H1 (cell line): ENCODE data around the gene SULT2B1. TPM values are rescaled to one million over a fixed set of nuclear protein-coding genes. Genes with fewer than 3 reads are reported as not detected.

ENCODE experiments used
- CTCF ChIA-PET: fragments of 300-600 bp; sonication (Branson Sonifier 250); formaldehyde crosslinking; loops from one replicate; lab custom pipeline; 2021; ENCODE audit not compliant: partially characterized antibody; lab: Charles Lee
- POLR2A ChIA-PET: fragments of 300-600 bp; sonication (Branson Sonifier 250); formaldehyde crosslinking; loops from one replicate; lab custom pipeline; 2021; ENCODE audit warnings: inconsistent platforms; ENCODE audit not compliant: partially characterized antibody; lab: Charles Lee
- DNase-seq, 2 experiments: peaks; one replicate each; pipeline versions ENCODE4 v3.0.0 to v3.0.0-alpha.2; 2010 to 2022; ENCODE audit warnings: low spot score in 2 of 2, low read depth in 1 of 2, mixed read lengths in 1 of 2
- FAIRE-seq: peaks from 2 replicates; lab custom pipeline; 2011; peaks lifted over from hg19 to GRCh38; lab: Jason Lieb, UNC
- H2AFZ ChIP-seq: 2 replicates; pipeline ENCODE4 v1.8.1; 2012; ENCODE audit warnings: low read length, inconsistent platforms
- H2AK5ac ChIP-seq: 2 replicates; pipeline ENCODE4 v1.6.1; 2013; ENCODE audit warnings: low read depth, low read length
- H2BK120ac ChIP-seq: replicated peaks from 2 replicates; pipeline ENCODE3; 2013; ENCODE audit warnings: low read depth, low read length, inconsistent platforms
- H2BK12ac ChIP-seq: 2 replicates; pipeline ENCODE4 v1.6.1; 2013; ENCODE audit warnings: low read depth, low read length
- H2BK15ac ChIP-seq: 2 replicates; pipeline ENCODE4 v1.6.1; 2013; ENCODE audit warnings: low read length
- H2BK20ac ChIP-seq: 2 replicates; pipeline ENCODE4 v1.6.1; 2013; ENCODE audit warnings: low read length
- H2BK5ac ChIP-seq: 2 replicates; pipeline ENCODE4 v1.6.1; 2013; ENCODE audit warnings: low read depth, low read length
- H3K14ac ChIP-seq: 2 replicates; pipeline ENCODE4 v1.6.1; 2013; ENCODE audit warnings: inconsistent platforms; ENCODE audit not compliant: insufficient read length
- H3K18ac ChIP-seq: 2 replicates; pipeline ENCODE4 v1.6.1; 2013; ENCODE audit warnings: low read length; ENCODE audit errors: extremely low read depth
- H3K23ac ChIP-seq: 2 replicates; pipeline ENCODE4 v1.6.1; 2013; ENCODE audit warnings: inconsistent platforms; ENCODE audit not compliant: insufficient read length
- H3K23me2 ChIP-seq: 2 replicates; pipeline ENCODE4 v1.6.1; 2013; ENCODE audit warnings: low read depth, low read length
- H3K27ac ChIP-seq: 2 replicates; pipeline ENCODE4 v1.6.1; 2011; ENCODE audit warnings: low read depth, low read length, inconsistent platforms
- H3K27me3 ChIP-seq, 4 experiments: replicated peaks in 1 of 4; 1 replicate in 1 of 4; 2 replicates in 3 of 4; pipeline versions ENCODE4 v1.6.1 to v1.8.1; 2011 to 2013; ENCODE audit warnings: low read length in 3 of 4, mild to moderate bottlenecking in 3 of 4, inconsistent platforms in 2 of 4, mixed read lengths in 2 of 4, moderate library complexity in 1 of 4; ENCODE audit not compliant: control insufficient read depth in 3 of 4, insufficient read depth in 3 of 4; ENCODE audit errors: extremely low read depth in 1 of 4
- H3K36me3 ChIP-seq, 4 experiments: 2 replicates each; pipeline versions ENCODE4 v1.6.1 to v1.8.1; 2011 to 2013; ENCODE audit warnings: mild to moderate bottlenecking in 4 of 4, low read length in 3 of 4, moderate library complexity in 2 of 4, control low read depth in 1 of 4, inconsistent platforms in 1 of 4; ENCODE audit not compliant: insufficient read depth in 4 of 4, control insufficient read depth in 2 of 4
- H3K4ac ChIP-seq: replicated peaks from 2 replicates; pipeline ENCODE3; 2013; ENCODE audit warnings: low read length, low read depth, mixed read lengths, inconsistent platforms; ENCODE audit not compliant: insufficient read length
- H3K4me1 ChIP-seq, 4 experiments: replicated peaks in 1 of 4; 1 replicate in 1 of 4; 2 replicates in 3 of 4; pipeline versions ENCODE4 v1.6.1 to v1.8.1; 2011 to 2013; ENCODE audit warnings: low read length in 3 of 4, inconsistent platforms in 2 of 4, mixed read lengths in 1 of 4; ENCODE audit not compliant: insufficient read depth in 4 of 4, control insufficient read depth in 3 of 4
- H3K4me2 ChIP-seq, 2 experiments: 2 replicates each; pipeline versions ENCODE4 v1.6.1 to v1.8.1; 2011 to 2013; ENCODE audit warnings: low read depth in 2 of 2, low read length in 2 of 2, control low read depth in 1 of 2, inconsistent platforms in 1 of 2, mild to moderate bottlenecking in 1 of 2; ENCODE audit not compliant: insufficient read depth in 1 of 2
- H3K4me3 ChIP-seq, 4 experiments: fragments of 200-600, 300-600 bp in 1 of 4; sonication (generic), shearing (Covaris generic), sonication (Bioruptor Twin) in 1 of 4; 2 replicates each; pipeline versions ENCODE4 v1.5.1 to v1.8.1; 2011 to 2016; ENCODE audit warnings: low read length in 4 of 4, low read depth in 3 of 4, control low read depth in 2 of 4, inconsistent platforms in 2 of 4, mild to moderate bottlenecking in 2 of 4, mixed read lengths in 1 of 4, moderate library complexity in 1 of 4; ENCODE audit not compliant: insufficient read depth in 2 of 4; ENCODE audit errors: extremely low read depth in 1 of 4
- H3K56ac ChIP-seq: replicated peaks from 2 replicates; pipeline ENCODE3; 2013; ENCODE audit warnings: low read depth, mild to moderate bottlenecking, mixed read lengths, low read length, inconsistent platforms; ENCODE audit not compliant: insufficient read length
- H3K79me1 ChIP-seq: 2 replicates; pipeline ENCODE4 v1.6.1; 2013; ENCODE audit warnings: low read depth, low read length, control low read depth
- H3K79me2 ChIP-seq, 2 experiments: 2 replicates each; pipeline versions ENCODE4 v1.6.1 to v1.8.1; 2012 to 2013; ENCODE audit warnings: low read length in 2 of 2, mild to moderate bottlenecking in 2 of 2, inconsistent platforms in 1 of 2; ENCODE audit not compliant: insufficient read depth in 2 of 2, control insufficient read depth in 1 of 2
- H3K9ac ChIP-seq, 4 experiments: replicated peaks in 1 of 4; 1 replicate in 1 of 4; 2 replicates in 3 of 4; pipeline versions ENCODE4 v1.6.1 to v1.8.1; 2011 to 2013; ENCODE audit warnings: low read depth in 3 of 4, low read length in 3 of 4, control low read depth in 2 of 4, mild to moderate bottlenecking in 2 of 4, moderate library complexity in 2 of 4, inconsistent platforms in 1 of 4; ENCODE audit errors: extremely low read depth in 1 of 4
- H3K9me3 ChIP-seq, 2 experiments: 2 replicates each; pipeline versions ENCODE4 v1.6.1 to v1.8.1; 2012 to 2013; ENCODE audit warnings: mild to moderate bottlenecking in 2 of 2, moderate library complexity in 2 of 2, control low read depth in 1 of 2, inconsistent platforms in 1 of 2, low read depth in 1 of 2, low read length in 1 of 2, mixed read lengths in 1 of 2; ENCODE audit not compliant: insufficient read depth in 2 of 2
- H4K20me1 ChIP-seq, 2 experiments: replicated peaks in 1 of 2; 2 replicates each; pipeline versions ENCODE3 to v1.8.1; 2011 to 2013; ENCODE audit warnings: inconsistent platforms in 2 of 2, low read length in 2 of 2, mild to moderate bottlenecking in 1 of 2; ENCODE audit not compliant: insufficient read depth in 2 of 2, control insufficient read depth in 1 of 2
- H4K5ac ChIP-seq: 2 replicates; pipeline ENCODE4 v1.6.1; 2013; ENCODE audit warnings: low read length, low read depth, mixed read lengths, inconsistent platforms; ENCODE audit not compliant: insufficient read length
- H4K8ac ChIP-seq: 2 replicates; pipeline ENCODE4 v1.8.0; 2013; ENCODE audit warnings: mild to moderate bottlenecking, moderate library complexity, low read length, inconsistent platforms; ENCODE audit not compliant: insufficient read depth; ENCODE audit errors: extremely low read depth
- H4K91ac ChIP-seq: replicated peaks from 2 replicates; pipeline ENCODE3; 2013; ENCODE audit warnings: low read length, mixed read lengths, inconsistent platforms; ENCODE audit not compliant: insufficient read length
- E2F6 ChIP-seq: IDR thresholded peaks from 2 replicates; pipeline ENCODE4 v1.6.1; 2012; ENCODE audit warnings: inconsistent platforms
- FOSL1 ChIP-seq: IDR thresholded peaks from 2 replicates; pipeline ENCODE4 v1.6.1; 2011; ENCODE audit warnings: mild to moderate bottlenecking, low read depth, low read length, moderate library complexity; ENCODE audit not compliant: insufficient read depth
- GABPA ChIP-seq: IDR thresholded peaks from 2 replicates; pipeline ENCODE4 v1.6.1; 2011; ENCODE audit warnings: mild to moderate bottlenecking, low read length, moderate library complexity, borderline replicate concordance; ENCODE audit not compliant: insufficient read depth
- KDM5A ChIP-seq: fragments of 200-600 bp; IDR thresholded peaks from 2 replicates; pipeline ENCODE4 v1.7.1; 2012; ENCODE audit warnings: mild to moderate bottlenecking, low read length, inconsistent platforms, mixed read lengths
- RAD21 ChIP-seq, 2 experiments: IDR thresholded peaks in 1 of 2; conservative IDR thresholded peaks in 1 of 2; 2 replicates each; pipeline ENCODE4 v1.6.1; 2011; ENCODE audit warnings: low read depth in 2 of 2, low read length in 2 of 2, improper control_type of control experiment in 1 of 2, inconsistent platforms in 1 of 2, mild to moderate bottlenecking in 1 of 2, moderate library complexity in 1 of 2
- RXRA ChIP-seq: IDR thresholded peaks from 2 replicates; pipeline ENCODE4 v1.6.1; 2011; ENCODE audit warnings: low read depth, mild to moderate bottlenecking, low read length, moderate library complexity; ENCODE audit not compliant: insufficient read depth
- TAF1 ChIP-seq: IDR thresholded peaks from 2 replicates; pipeline ENCODE4 v1.6.1; 2011; ENCODE audit warnings: mild to moderate bottlenecking, low read depth, low read length
- TAF7 ChIP-seq: optimal IDR thresholded peaks from 2 replicates; pipeline ENCODE3; 2011; ENCODE audit warnings: low read depth, mild to moderate bottlenecking, inconsistent platforms, low read length, moderate library complexity, borderline replicate concordance
- USF2 ChIP-seq: IDR thresholded peaks from 2 replicates; pipeline ENCODE4 v1.6.1; 2011; ENCODE audit warnings: low read length, improper control_type of control experiment
- ZNF274 ChIP-seq: IDR thresholded peaks from 2 replicates; pipeline ENCODE4 v1.7.0; 2012; ENCODE audit warnings: low read length, borderline replicate concordance; ENCODE audit errors: extremely low read depth
- WGBS, 2 experiments: shearing (Covaris generic) in 1 of 2; methylation state at CpG; one replicate each; pipeline versions ENCODE4 v1.1.6 to v1.1.7; 2013 to 2015; ENCODE audit warnings: low lambda C conversion rate in 2 of 2, mixed read lengths in 2 of 2, inconsistent platforms in 1 of 2, low coverage in 1 of 2, missing lambda C conversion rate in 1 of 2; ENCODE audit not compliant: insufficient replicate concordance in 2 of 2, insufficient coverage in 1 of 2, insufficient read length in 1 of 2; ENCODE audit errors: extremely low coverage in 1 of 2, missing lambda C conversion rate in 1 of 2; 5-methylcytosine and 5-hydroxymethylcytosine counted together
- polyA plus RNA-seq, 7 experiments: library from polyadenylated mRNA; depleted of rRNA in 3 of 7; stranded (reverse) in 5 of 7; unstranded in 2 of 7; fragments of >200 nt in 5 of 7; fragments of 200-250 nt in 2 of 7; gene quantifications; 1 replicate in 5 of 7; 2 replicates in 1 of 7; 4 replicates in 1 of 7; pipeline versions ENCODE4 v1.2.1 to v1.2.3, GENCODE V29; 2011 to 2013; ENCODE audit warnings: missing spikeins in 2 of 7, mixed read lengths in 2 of 7
- total RNA-seq: library from RNA; stranded (reverse); fragmentation: NEBNext Ultra II Directional; extraction: Animal tissue kit (Norgen Biotek cat#: 25700); gene quantifications from 2 replicates; pipeline ENCODE4 v1.2.1, GENCODE V29; 2021

The SULT2B1 gene
- total and polyA plus RNA-seq, 2 of the 8 experiments (the other 6 are each of a cell fraction or from before 2014, with no cell fraction given), result 1.5 to 2.6 TPM

GRCh38 chr19:48530066-48530720 lies 21.8 kb upstream of the SULT2B1 start:
- Histone ChIP-seq H2BK5ac (no peak overlapping the region), H3K4ac (no peak overlapping the region), H2BK15ac (no peak overlapping the region), H4K20me1 (no peaks in the 10 kb centered on the region), H3K9me3 (peaks cover 7% of the 10 kb centered on the region in 2 experiments; a peak in 2 of 4 replicates), H2AFZ (no peak overlapping the region), H3K79me1 (no peaks in the 10 kb centered on the region), H3K27me3 (no peaks in the 10 kb centered on the region), H3K18ac (no peak overlapping the region), H3K79me2 (no peaks in the 10 kb centered on the region), H3K14ac (no peak overlapping the region), H3K36me3 (no peaks in the 10 kb centered on the region), H3K9ac (no peak overlapping the region), H4K8ac (no peak overlapping the region), H2BK20ac (no peak overlapping the region), H2BK120ac (no peak overlapping the region), H3K56ac (no peak overlapping the region), H3K4me1 (0 out of 7 replicates have a peak, but pooled peaks cover 0 to 2% (median 0%) of the 10 kb centered on the region in 4 experiments), H2AK5ac (no peak overlapping the region), H2BK12ac (no peak overlapping the region), H4K91ac (no peak overlapping the region), H3K23me2 (no peaks in the 10 kb centered on the region), H3K4me3 (no peak overlapping the region), H3K23ac (no peak overlapping the region), H4K5ac (no peak overlapping the region), H3K27ac (no peak overlapping the region), H3K4me2 (no peak overlapping the region)
- POLR2A ChIA-PET, result interaction anchor here (1.0 to 1.6 kb wide), 3 partner anchors 17 to 83 kb away, joined by 3 read pairs; no protein-coding TSS in a partner anchor
- FAIRE-seq, result no peak
- no peak for DNase-seq
- CTCF ChIA-PET, result interaction anchor here (1.0 to 2.7 kb wide), 4 partner anchors 15 to 823 kb away, joined by 3 to 8 read pairs (median 3); no protein-coding TSS in a partner anchor
- 88% methylated on average over 20 of the region's 20 CpGs; no CpG with 5 or more reads in 1 of the 2 experiments for WGBS, 2 experiments
- TF ChIP-seq FOSL1 (no peak), TAF1 (no peak), RXRA (no peak), ZNF274 (no peak), E2F6 (no peak), KDM5A (no peak), RAD21 (IDR thresholded peaks at IDR 0.05 in 1 of 2, conservative IDR thresholded peaks at IDR 0.05 in 1 of 2; ENCODE audit: low read depth in 2 of 2, low read length in 2 of 2) (no peak), USF2 (no peak), TAF7 (no peak), GABPA (no peak)
